PC-3 (cell line): ENCODE results near the gene COL7A1.

Experiments used
- CTCF ChIP-seq: fragments of 300-600 bp; sonication (generic); conservative IDR thresholded peaks from 2 replicates; pipeline ENCODE4 v1.5.1; 2017; ENCODE audit warnings: antibody characterized with exemption, low read depth, mild to moderate bottlenecking, low read length
- EZH2 ChIP-seq: fragments of 300-600 bp; sonication (generic); IDR thresholded peaks from one replicate; pipeline ENCODE4 v1.6.1; 2017; ENCODE audit warnings: antibody characterized with exemption, mild to moderate bottlenecking, low read length; ENCODE audit not compliant: unreplicated experiment
- EZH2phosphoT487 ChIP-seq: fragments of 300-600 bp; sonication (generic); IDR thresholded peaks from 2 replicates; pipeline ENCODE4 v1.6.1; 2018; ENCODE audit warnings: mild to moderate bottlenecking, antibody characterized with exemption, low read length, borderline replicate concordance

GRCh38 chr3:48623851-48624547, 28.9 kb upstream of the COL7A1 start:
- TF ChIP-seq EZH2phosphoT487 (no peak), CTCF (no peak), EZH2 (no peak)
